A549 (cell line): ENCODE results near the gene TANGO2.

ENCODE experiments used
- CEBPB ChIP-seq, 2 experiments: fragments of >200 bp in 1 of 2; sonication (Bioruptor Twin) in 1 of 2; formaldehyde crosslinking in 1 of 2; IDR thresholded peaks; 2 replicates each; pipeline ENCODE4 v1.6.1; 2012 to 2016
- CTCF ChIP-seq: fragments of >200 bp; sonication (Bioruptor Twin); formaldehyde crosslinking; IDR thresholded peaks from 3 replicates; pipeline ENCODE4 v1.5.1; 2016
- EP300 ChIP-seq, 2 experiments: fragments of >200 bp; sonication (Bioruptor Twin); formaldehyde crosslinking; IDR thresholded peaks; 2 replicates in 1 of 2; 3 replicates in 1 of 2; pipeline ENCODE4 v1.6.1; 2016 to 2017
- SMC3 ChIP-seq: fragments of >200 bp; sonication (Bioruptor Twin); formaldehyde crosslinking; IDR thresholded peaks from 3 replicates; pipeline ENCODE4 v1.6.1; 2018; ENCODE audit warnings: inconsistent platforms
- SREBF2 ChIP-seq: fragments of 450-650 bp; IDR thresholded peaks from 2 replicates; pipeline ENCODE4 v1.6.1; 2014; ENCODE audit warnings: mild to moderate bottlenecking, moderate library complexity

GRCh38 chr22:20043057-20043996 lies 22.4 kb downstream of the TANGO2 start:
- TF ChIP-seq SREBF2 (no peak), CEBPB (IDR thresholded peaks at IDR 0.05) (no peak), SMC3 (no peak), CTCF (no peak), EP300 (IDR thresholded peaks at IDR 0.05) (no peak)
